ENCODE measurements around the gene DIS3L2. TPM values are rescaled to one million over a fixed set of nuclear protein-coding genes. Genes with fewer than 3 reads are reported as not detected.
A peak's percentile ranks its signal among the peaks of the same experiment; 100 is the strongest.

Gene DIS3L2
- total RNA-seq, 2 donors from 2014 or later, result 39.5 to 42.4 TPM

- no peaks in the 10 kb centered on the region for H3K4me1 ChIP-seq (ENCODE audit: control insufficient read depth, insufficient read depth, low read length)
- no peaks in the 10 kb centered on the region for H3K9me3 ChIP-seq (ENCODE audit: control insufficient read depth, low read length)
- Mint-ChIP-seq H3K27me3 (ENCODE audit: insufficient read depth) (peaks cover 82% of the 10 kb centered on the region), H3K9me3 (no peaks in the 10 kb centered on the region), H3K36me3 (ENCODE audit: low read depth) (no peaks in the 10 kb centered on the region), H3K4me1 (peaks cover 7% of the 10 kb centered on the region), H3K4me3 (peak overlapping the region; percentile 57), H3K27ac (no peak overlapping the region)
- H3K36me3 ChIP-seq (ENCODE audit: control insufficient read depth, insufficient read depth, low read length), result no peaks in the 10 kb centered on the region
- no peak overlapping the region for H3K27ac ChIP-seq (ENCODE audit: low read depth, low read length)
- H3K4me3 ChIP-seq (ENCODE audit: low read length), result no peak overlapping the region
- WGBS, 2 experiments (ENCODE audit: insufficient coverage in 1 of 2, insufficient read length in 1 of 2), result 79 to 82% methylated on average over 6 to 10 of the region's 10 CpGs
- H3K9ac ChIP-seq (ENCODE audit: extremely low read depth, low read length, poor library complexity, severe bottlenecking), result no peak overlapping the region
- DNase-seq, result no peak
- H3K27me3 ChIP-seq (ENCODE audit: control insufficient read depth, insufficient read depth, low read length, poor library complexity, severe bottlenecking), result peaks cover 76% of the 10 kb centered on the region
- no peak for TF ChIP-seq CTCF (conservative IDR thresholded peaks at IDR 0.05)
Measured at GRCh38 chr2:231927566-231927890, 34.0 kb upstream of the DIS3L2 start.

GRCh38 chr2:231928481-231928880 lies 33.0 kb upstream of the DIS3L2 start:
- WGBS, 2 experiments (ENCODE audit: insufficient coverage in 1 of 2, insufficient read length in 1 of 2), result 78 to 84% methylated on average over 3 to 5 of the region's 5 CpGs

GRCh38 chr2:231928901-231929725 lies 32.4 kb upstream of the DIS3L2 start:
- Histone ChIP-seq H3K9ac (ENCODE audit: extremely low read depth, low read length, poor library complexity, severe bottlenecking) (no peak overlapping the region), H3K27ac (ENCODE audit: low read depth, low read length) (no peak overlapping the region), H3K27me3 (ENCODE audit: control insufficient read depth, insufficient read depth, low read length, poor library complexity, severe bottlenecking) (peaks cover 62% of the 10 kb centered on the region), H3K36me3 (ENCODE audit: control insufficient read depth, insufficient read depth, low read length) (no peaks in the 10 kb centered on the region), H3K4me3 (ENCODE audit: low read length) (no peak overlapping the region), H3K4me1 (ENCODE audit: control insufficient read depth, insufficient read depth, low read length) (no peaks in the 10 kb centered on the region), H3K9me3 (ENCODE audit: control insufficient read depth, low read length) (no peaks in the 10 kb centered on the region)
- DNase-seq, result no peak
- Mint-ChIP-seq H3K4me1 (peaks cover 7% of the 10 kb centered on the region), H3K27me3 (ENCODE audit: insufficient read depth) (peaks cover 72% of the 10 kb centered on the region), H3K27ac (no peak overlapping the region), H3K36me3 (ENCODE audit: low read depth) (no peaks in the 10 kb centered on the region), H3K4me3 (no peak overlapping the region), H3K9me3 (no peaks in the 10 kb centered on the region)
- WGBS, 2 experiments (ENCODE audit: insufficient coverage in 1 of 2, insufficient read length in 1 of 2), result 84 to 86% methylated on average over 9 to 11 of the region's 11 CpGs
- TF ChIP-seq CTCF (conservative IDR thresholded peaks at IDR 0.05), result no peak

More at GRCh38 chr2:231928481-231928880, 33.0 kb upstream of the DIS3L2 start:
- Mint-ChIP-seq H3K36me3 (ENCODE audit: low read depth) (no peaks in the 10 kb centered on the region), H3K4me3 (no peak overlapping the region), H3K27ac (no peak overlapping the region), H3K27me3 (ENCODE audit: insufficient read depth) (peaks cover 79% of the 10 kb centered on the region), H3K9me3 (no peaks in the 10 kb centered on the region), H3K4me1 (peaks cover 7% of the 10 kb centered on the region)
- Histone ChIP-seq H3K9me3 (ENCODE audit: control insufficient read depth, low read length) (no peaks in the 10 kb centered on the region), H3K4me1 (ENCODE audit: control insufficient read depth, insufficient read depth, low read length) (no peaks in the 10 kb centered on the region), H3K9ac (ENCODE audit: extremely low read depth, low read length, poor library complexity, severe bottlenecking) (no peak overlapping the region), H3K27ac (ENCODE audit: low read depth, low read length) (no peak overlapping the region), H3K4me3 (ENCODE audit: low read length) (no peak overlapping the region), H3K27me3 (ENCODE audit: control insufficient read depth, insufficient read depth, low read length, poor library complexity, severe bottlenecking) (peaks cover 69% of the 10 kb centered on the region), H3K36me3 (ENCODE audit: control insufficient read depth, insufficient read depth, low read length) (no peaks in the 10 kb centered on the region)
- DNase-seq, result peak; percentile 73
- peak; percentile 63 for TF ChIP-seq CTCF (conservative IDR thresholded peaks at IDR 0.05)

Measured in endodermal cell (in vitro differentiated cells).